Measurements from ENCODE around the gene NEO1.

- TF ChIP-seq CTCF (IDR thresholded peaks at IDR 0.05; ENCODE audit: low read length): no peak
- TF ChIP-seq EZH2 (IDR thresholded peaks at IDR 0.05; ENCODE audit: borderline replicate concordance, low read length): no peak
Measured at GRCh38 chr15:73228128-73228646, 175.9 kb downstream of the NEO1 start.

Data from OCI-LY1 (cell line).